GM10266 (cell line): Measurements from ENCODE around the gene ERP27.
A peak's percentile ranks its signal among the peaks of the same experiment; 100 is the strongest.

Experiments
- DNase-seq: peaks from one replicate; pipeline ENCODE4 v3.0.0; 2012; ENCODE audit errors: extremely low spot score
- TF ChIP-seq, protein P1 (sequence below): IDR thresholded peaks from 2 replicates; pipeline ENCODE4 v1.5.1; 2012; ENCODE audit warnings: mild to moderate bottlenecking, low read depth; ENCODE audit not compliant: control insufficient read depth, insufficient read depth; ENCODE audit errors: missing control alignments

The ERP27 gene

GRCh38 chr12:14960548-14961465, 22.5 kb upstream of the ERP27 start:
- DNase-seq: peak; percentile 24

DNA sequence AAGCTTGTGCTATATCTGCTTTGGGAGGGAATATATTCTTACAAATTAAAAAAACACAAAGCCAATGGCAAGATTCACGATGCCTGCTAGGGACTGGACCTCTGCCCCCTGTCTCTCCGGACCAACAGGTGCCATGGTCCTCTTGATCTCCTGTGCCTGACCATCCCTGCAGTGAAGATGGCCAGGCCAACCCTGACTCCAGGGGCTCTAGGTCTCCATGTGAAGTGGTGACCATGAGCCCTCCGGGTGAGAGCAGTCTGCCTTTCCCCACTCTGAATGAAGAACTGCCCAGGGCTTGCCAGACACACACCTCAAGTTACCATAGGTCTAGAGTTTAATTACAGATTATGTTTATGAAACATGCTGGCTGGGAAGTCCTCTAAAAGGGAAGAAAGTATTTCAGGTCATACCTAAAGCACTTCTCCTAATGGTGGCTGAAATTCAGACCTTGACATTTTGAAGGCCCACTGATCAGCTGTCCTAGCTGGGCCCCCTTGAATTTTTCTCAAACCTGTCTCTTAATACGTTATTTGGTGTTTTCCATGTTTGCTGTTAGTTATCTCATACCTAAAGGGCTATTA, 21.7 kb upstream of the ERP27 start:
- no peak for DNase-seq
- TF ChIP-seq, protein P1, sequence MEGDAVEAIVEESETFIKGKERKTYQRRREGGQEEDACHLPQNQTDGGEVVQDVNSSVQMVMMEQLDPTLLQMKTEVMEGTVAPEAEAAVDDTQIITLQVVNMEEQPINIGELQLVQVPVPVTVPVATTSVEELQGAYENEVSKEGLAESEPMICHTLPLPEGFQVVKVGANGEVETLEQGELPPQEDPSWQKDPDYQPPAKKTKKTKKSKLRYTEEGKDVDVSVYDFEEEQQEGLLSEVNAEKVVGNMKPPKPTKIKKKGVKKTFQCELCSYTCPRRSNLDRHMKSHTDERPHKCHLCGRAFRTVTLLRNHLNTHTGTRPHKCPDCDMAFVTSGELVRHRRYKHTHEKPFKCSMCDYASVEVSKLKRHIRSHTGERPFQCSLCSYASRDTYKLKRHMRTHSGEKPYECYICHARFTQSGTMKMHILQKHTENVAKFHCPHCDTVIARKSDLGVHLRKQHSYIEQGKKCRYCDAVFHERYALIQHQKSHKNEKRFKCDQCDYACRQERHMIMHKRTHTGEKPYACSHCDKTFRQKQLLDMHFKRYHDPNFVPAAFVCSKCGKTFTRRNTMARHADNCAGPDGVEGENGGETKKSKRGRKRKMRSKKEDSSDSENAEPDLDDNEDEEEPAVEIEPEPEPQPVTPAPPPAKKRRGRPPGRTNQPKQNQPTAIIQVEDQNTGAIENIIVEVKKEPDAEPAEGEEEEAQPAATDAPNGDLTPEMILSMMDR: no peak

More at GRCh38 chr12:14960548-14961465, 22.5 kb upstream of the ERP27 start:
- TF ChIP-seq, protein P1: no peak

DNA sequence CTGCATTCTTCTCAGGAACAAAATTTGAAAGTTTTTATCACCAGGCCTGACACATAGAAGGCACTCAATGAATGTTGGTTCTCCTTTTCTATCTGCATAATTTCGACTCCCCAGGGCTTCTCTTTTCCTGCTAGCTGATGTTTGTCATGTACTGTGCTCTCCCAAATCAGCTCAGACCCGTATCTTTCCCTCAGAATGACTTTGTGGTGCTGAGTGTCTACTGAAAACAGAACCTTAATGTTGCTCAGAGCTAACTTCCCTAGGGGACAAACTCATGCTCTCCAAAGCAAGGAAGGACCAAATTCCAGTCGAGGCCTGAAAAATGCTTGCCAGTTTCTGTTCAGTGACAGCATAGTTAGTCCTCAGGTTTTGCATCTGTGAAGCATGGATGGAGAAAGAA, 21.1 kb upstream of the ERP27 start:
- no peak for DNase-seq
- TF ChIP-seq, protein P1: no peak

GRCh38 chr12:14959126-14959440, 20.7 kb upstream of the ERP27 start:
- TF ChIP-seq, protein P1: no peak
- DNase-seq: no peak

GRCh38 chr12:14958361-14959125, 20.2 kb upstream of the ERP27 start:
- DNase-seq: no peak
- TF ChIP-seq, protein P1: no peak

DNA sequence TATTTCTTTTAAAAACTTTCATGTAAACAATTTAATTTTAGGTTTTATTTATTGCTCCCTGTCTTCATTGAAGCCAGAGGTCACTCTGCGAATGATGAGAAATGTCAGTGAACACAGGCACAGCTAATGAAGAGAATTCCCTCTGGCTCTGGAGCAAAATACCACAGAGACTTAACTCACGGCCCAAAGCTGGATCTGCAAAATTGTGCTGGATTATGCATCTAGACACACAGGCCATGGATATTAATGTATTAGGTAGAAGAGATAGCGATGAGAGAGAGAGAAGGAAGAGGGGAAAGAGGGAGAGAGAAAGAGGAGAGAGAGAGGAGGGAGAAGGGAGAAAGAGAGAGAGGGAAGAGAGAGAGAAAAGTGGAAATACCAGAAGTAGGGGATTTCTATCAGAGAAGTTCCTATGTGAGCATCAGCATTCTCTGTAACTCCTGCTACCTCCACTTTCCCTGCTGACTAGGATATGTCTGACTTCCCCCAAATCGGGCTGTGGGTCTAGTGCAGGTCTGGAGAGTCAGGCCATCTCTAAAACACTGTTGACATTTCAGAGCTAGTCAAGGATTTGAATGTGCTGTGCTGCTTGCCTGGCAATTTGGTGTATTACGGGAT, 19.3 kb upstream of the ERP27 start:
- DNase-seq: no peak
- TF ChIP-seq, protein P1: no peak
